ENCODE data around the gene ADCY1. TPM values are rescaled to one million over a fixed set of nuclear protein-coding genes. Genes with fewer than 3 reads are reported as not detected.

Gene ADCY1
- total and polyA plus RNA-seq, 2 experiments from 2014 or later = 15.6 to 22.9 TPM

DNA sequence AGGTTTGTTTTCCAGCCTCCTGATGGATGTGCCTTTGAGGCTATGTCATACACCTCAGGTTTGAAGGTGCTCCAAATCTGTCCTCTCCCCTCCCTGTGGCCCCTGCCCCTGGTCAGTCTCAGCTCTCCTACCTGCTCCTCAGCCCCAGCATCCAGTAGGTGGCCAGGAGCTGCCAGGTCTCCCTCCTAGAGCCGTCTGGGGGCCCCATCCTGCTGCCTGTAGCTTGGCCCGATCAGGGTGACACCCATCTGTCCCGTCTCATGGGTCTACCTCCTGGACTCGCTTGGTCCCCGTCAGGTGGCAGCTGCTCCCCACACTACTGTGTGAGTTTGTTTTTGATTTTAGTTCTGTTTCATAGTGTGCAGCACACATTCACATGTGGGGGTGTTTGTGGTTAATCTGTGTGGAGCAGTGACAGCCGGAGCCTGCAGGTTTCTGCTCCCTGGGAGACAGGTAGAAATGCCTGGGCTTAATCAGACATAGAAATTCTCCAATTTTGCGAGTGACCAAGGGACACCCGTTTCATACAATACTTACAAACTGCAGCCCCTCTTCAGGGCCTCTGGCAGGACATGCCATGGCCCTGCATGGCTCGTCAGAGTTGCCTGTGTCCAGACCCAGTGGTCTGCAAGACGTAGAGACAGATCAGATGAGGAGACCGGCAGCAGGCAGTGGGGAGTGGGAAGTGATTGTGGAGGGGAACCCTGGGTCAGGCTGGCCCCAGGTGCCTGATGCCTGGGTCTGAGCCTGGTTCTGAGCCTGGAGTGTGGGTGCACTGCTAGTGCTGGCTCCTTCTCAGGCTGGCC is 17.1 kb downstream of the ADCY1 start:
- H3K36me3 ChIP-seq = no peaks in the 10 kb centered on the region
- no peak for DNase-seq (ENCODE audit: low read depth in 1 of 2, low spot score in 1 of 2)
- H3K9me3 ChIP-seq (ENCODE audit: low read depth) = no peaks in the 10 kb centered on the region
- no peak overlapping the region for H3K27ac ChIP-seq
- TF ChIP-seq CTCF (IDR thresholded peaks at IDR 0.05; ENCODE audit: low read depth, low read length) = no peak
- no peaks in the 10 kb centered on the region for H3K4me1 ChIP-seq (ENCODE audit: low read depth)
- H3K27me3 ChIP-seq = no peaks in the 10 kb centered on the region
- H3K4me3 ChIP-seq = no peak overlapping the region

DNA sequence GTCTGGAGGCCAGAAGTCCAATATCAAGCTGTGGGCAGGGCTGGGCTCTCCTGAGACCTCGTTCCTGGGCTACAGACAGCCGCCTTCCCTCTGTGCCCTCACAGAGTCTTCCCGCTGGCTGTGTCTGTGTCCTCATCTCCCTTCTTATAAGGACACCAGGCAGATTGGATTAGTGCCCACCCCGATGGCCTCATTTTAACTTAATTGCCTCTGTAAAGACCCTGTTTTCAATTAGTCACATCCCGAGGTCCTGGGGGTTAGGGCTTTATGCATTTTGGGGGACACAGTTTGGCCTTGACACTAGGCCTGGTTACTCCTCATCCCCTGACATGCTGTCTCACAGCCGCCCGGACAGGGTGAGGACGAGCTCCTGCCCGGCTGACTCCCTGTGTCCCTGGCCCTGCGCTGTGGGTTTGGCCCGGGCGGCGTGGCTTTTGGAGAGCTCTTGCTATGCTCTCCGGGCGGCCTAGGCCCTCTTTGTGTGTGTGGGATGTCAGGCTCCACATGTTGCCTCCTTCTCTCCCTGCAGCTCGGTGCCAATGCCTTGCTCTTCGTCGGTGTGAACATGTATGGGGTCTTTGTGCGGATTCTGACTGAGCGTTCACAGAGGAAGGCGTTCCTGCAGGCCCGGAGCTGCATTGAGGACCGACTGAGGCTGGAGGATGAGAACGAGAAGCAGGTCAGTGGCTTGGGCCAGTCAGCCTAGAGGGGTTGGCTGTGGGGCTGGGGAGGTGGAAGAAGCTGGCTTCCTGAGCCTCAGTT is 18.2 kb downstream of the ADCY1 start:
- DNase-seq (ENCODE audit: low read depth in 1 of 2, low spot score in 1 of 2) = no peak
- Histone ChIP-seq H3K27me3 (no peaks in the 10 kb centered on the region), H3K4me1 (ENCODE audit: low read depth) (peaks cover 4% of the 10 kb centered on the region), H3K9me3 (ENCODE audit: low read depth) (no peaks in the 10 kb centered on the region), H3K27ac (no peak overlapping the region), H3K4me3 (no peak overlapping the region), H3K36me3 (no peaks in the 10 kb centered on the region)
- TF ChIP-seq CTCF (IDR thresholded peaks at IDR 0.05; ENCODE audit: low read depth, low read length) = no peak

DNA sequence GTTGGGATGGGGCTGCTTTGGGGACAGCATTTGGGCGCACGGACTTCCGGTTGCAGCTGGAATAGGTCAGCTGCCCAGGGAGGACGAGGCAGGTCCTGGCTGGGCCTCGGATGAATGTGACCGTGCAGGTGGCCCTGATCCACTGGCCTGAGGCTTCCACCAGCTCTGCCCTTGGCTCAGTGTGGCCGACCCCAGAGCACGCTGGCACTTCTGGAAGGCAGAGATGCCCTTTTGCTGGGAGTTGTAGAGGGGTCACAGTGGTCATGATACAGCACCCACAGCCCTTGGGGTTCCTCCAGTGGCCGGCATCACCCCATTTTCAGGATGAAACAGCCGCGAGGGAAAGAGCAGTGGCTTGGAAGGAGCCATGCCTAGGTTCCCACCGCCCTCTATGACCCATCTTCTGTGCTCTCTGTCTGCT is 19.0 kb downstream of the ADCY1 start:
- Histone ChIP-seq H3K27me3 (no peaks in the 10 kb centered on the region), H3K9me3 (ENCODE audit: low read depth) (no peaks in the 10 kb centered on the region), H3K36me3 (no peaks in the 10 kb centered on the region), H3K4me3 (no peak overlapping the region), H3K27ac (no peak overlapping the region), H3K4me1 (ENCODE audit: low read depth) (peaks cover 12% of the 10 kb centered on the region)
- DNase-seq (ENCODE audit: low read depth in 1 of 2, low spot score in 1 of 2) = no peak
- no peak for TF ChIP-seq CTCF (IDR thresholded peaks at IDR 0.05; ENCODE audit: low read depth, low read length)

DNA sequence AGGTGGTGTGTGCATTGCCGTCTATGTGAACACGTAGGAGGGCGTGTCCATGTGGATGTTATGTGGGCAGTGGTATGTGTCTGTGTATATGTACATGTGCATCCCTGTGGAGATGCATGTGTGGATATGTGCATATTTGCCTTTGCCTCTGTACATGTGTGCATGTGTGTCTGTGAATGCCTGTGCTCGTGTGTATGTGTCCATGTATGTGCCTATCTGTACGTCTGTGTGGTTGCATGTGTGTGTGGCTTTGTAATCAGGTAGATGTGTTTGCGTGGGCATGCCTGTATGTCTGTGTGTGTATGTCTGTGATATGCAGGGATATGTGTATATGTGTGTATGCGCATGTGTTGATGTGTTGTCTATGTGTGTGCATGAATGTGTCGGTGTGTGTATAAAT is 19.7 kb downstream of the ADCY1 start:
- no peak for TF ChIP-seq CTCF (IDR thresholded peaks at IDR 0.05; ENCODE audit: low read depth, low read length)
- Histone ChIP-seq H3K4me1 (ENCODE audit: low read depth) (peaks cover 15% of the 10 kb centered on the region), H3K4me3 (no peak overlapping the region), H3K36me3 (no peaks in the 10 kb centered on the region), H3K9me3 (ENCODE audit: low read depth) (no peaks in the 10 kb centered on the region), H3K27me3 (no peaks in the 10 kb centered on the region), H3K27ac (no peak overlapping the region)
- DNase-seq (ENCODE audit: low read depth in 1 of 2, low spot score in 1 of 2) = no peak

DNA sequence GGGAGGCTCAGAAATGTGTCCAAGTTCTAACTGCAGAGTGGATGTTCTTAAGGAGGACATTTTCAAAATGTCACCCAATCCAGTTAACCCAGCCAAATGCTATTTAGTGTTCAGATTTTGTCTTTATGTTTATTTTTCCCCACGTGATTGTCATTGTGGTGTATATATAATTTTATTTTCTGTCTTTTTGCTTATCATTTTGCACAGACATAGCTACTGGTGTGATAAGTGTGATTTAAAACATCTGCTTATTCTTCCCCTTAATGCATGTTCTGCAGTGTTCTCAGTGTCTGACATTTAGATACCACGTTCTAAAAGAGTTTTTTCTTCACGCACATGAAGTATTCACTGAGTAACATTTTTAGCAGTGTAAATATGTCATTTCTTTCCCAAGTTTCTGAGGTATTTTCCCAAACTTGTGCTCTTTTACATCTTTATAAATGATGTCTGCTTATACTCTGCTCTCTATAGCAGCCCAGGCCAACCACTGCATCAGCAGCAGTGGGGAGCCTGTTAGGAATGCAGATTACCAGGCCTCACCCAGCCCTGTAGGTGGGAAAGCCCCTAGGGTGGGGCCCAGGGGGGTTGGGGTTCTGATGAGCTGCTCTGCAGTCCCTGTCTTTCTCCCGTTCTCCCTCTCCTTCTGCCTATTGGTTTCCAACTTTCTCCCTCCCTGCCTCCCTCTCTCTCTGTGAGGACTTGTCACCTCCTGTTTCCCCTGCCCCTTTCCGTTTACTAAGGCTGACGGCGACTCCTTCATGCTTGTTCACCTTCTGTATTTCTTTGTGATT is 20.8 kb downstream of the ADCY1 start:
- no peak overlapping the region for H3K4me3 ChIP-seq
- DNase-seq (ENCODE audit: low read depth in 1 of 2, low spot score in 1 of 2) = no peak
- H3K36me3 ChIP-seq = no peaks in the 10 kb centered on the region
- peaks cover 15% of the 10 kb centered on the region for H3K4me1 ChIP-seq (ENCODE audit: low read depth)
- no peaks in the 10 kb centered on the region for H3K9me3 ChIP-seq (ENCODE audit: low read depth)
- no peak overlapping the region for H3K27ac ChIP-seq
- H3K27me3 ChIP-seq = no peaks in the 10 kb centered on the region
- TF ChIP-seq CTCF (IDR thresholded peaks at IDR 0.05; ENCODE audit: low read depth, low read length) = no peak

All from cardiac muscle cell (in vitro differentiated cells and primary cell).